Suprapubic skin (tissue), 4 donors: Measurements from ENCODE around the gene SHROOM2. TPM values are rescaled to one million over a fixed set of nuclear protein-coding genes. Genes with fewer than 3 reads are reported as not detected.

Experiments
- DNase-seq, 2 donors: peaks; one replicate each; pipeline ENCODE4 v3.0.0-alpha.2; 2019; ENCODE audit warnings: low spot score in 2 of 2
- H3K27ac ChIP-seq: fragments of 200-600 bp; sonication (generic); one replicate; pipeline ENCODE4 v1.5.1; 2019
- H3K27me3 ChIP-seq: fragments of 200-600 bp; sonication (generic); one replicate; pipeline ENCODE4 v1.5.1; 2019
- H3K36me3 ChIP-seq: fragments of 200-600 bp; sonication (generic); one replicate; pipeline ENCODE4 v1.5.1; 2019
- H3K4me1 ChIP-seq: fragments of 200-600 bp; sonication (generic); one replicate; pipeline ENCODE4 v1.5.1; 2019
- H3K4me3 ChIP-seq: fragments of 200-600 bp; sonication (generic); one replicate; pipeline ENCODE4 v1.5.1; 2019; ENCODE audit warnings: mild to moderate bottlenecking
- H3K9me3 ChIP-seq: fragments of 200-600 bp; sonication (generic); one replicate; pipeline ENCODE4 v1.5.1; 2019
- CTCF ChIP-seq, 2 donors: fragments of 200-600 bp in 1 of 2; fragments of 450-650 bp in 1 of 2; sonication (generic) in 1 of 2; IDR thresholded peaks; one replicate each; pipeline ENCODE4 v1.5.1; 2016 to 2019; ENCODE audit warnings: antibody characterized with exemption in 2 of 2, mild to moderate bottlenecking in 1 of 2, moderate library complexity in 1 of 2
- EP300 ChIP-seq: sonication (generic); formaldehyde crosslinking; IDR thresholded peaks from one replicate; pipeline ENCODE4 v1.6.1; 2017; ENCODE audit warnings: antibody characterized with exemption
- POLR2A ChIP-seq, 2 donors: fragments of 450-650 bp; IDR thresholded peaks; one replicate each; pipeline ENCODE4 v1.6.1; 2017; ENCODE audit warnings: antibody characterized with exemption in 2 of 2, mild to moderate bottlenecking in 2 of 2, moderate library complexity in 2 of 2
- POLR2AphosphoS5 ChIP-seq, 3 donors: sonication (generic); formaldehyde crosslinking; IDR thresholded peaks; one replicate each; pipeline ENCODE4 v1.6.1; 2017; ENCODE audit warnings: antibody characterized with exemption in 3 of 3
- WGBS: methylation state at CpG from one replicate; pipeline ENCODE4 v1.1.5; 2018; 5-methylcytosine and 5-hydroxymethylcytosine counted together
- total RNA-seq, 4 donors: library from RNA; depleted of rRNA; stranded (reverse); fragments of >200 nt; gene quantifications; one replicate each; pipeline ENCODE4 v1.1.0, GENCODE V29; 2016

Gene SHROOM2
- 10 to 100 TPM; 10.7 to 16.7 (median 11.8) TPM for total RNA-seq

- WGBS = no CpG with 5 or more reads among the region's 132 CpGs
- H3K9me3 ChIP-seq = no peaks in the 10 kb centered on the region
- peak within 1 kb of the TSS; percentile 57 for H3K4me3 ChIP-seq
- H3K36me3 ChIP-seq = no peaks in the 10 kb centered on the region
- peaks cover 14% of the 10 kb centered on the region for H3K27me3 ChIP-seq
- DNase-seq = no peak
- H3K27ac ChIP-seq = peak within 1 kb of the TSS; percentile 51
- H3K4me1 ChIP-seq = peaks cover 13% of the 10 kb centered on the region
- no peak for TF ChIP-seq EP300
- TF ChIP-seq CTCF (IDR thresholded peaks at IDR 0.05) = no peak
- TF ChIP-seq POLR2AphosphoS5 (IDR thresholded peaks at IDR 0.05) = no peak
- TF ChIP-seq POLR2A (IDR thresholded peaks at IDR 0.05) = no peak
These were observed at the start of gene SHROOM2 for GRCh38 chrX:9785944-9786797. Gene SHROOM2, plus strand, starts transcription at chrX:9786429. Its CDS starts 117 bp downstream, at chrX:9786546.

GRCh38 chrX:9737363-9737762 is 48.9 kb upstream of the SHROOM2 start:
- Histone ChIP-seq H3K4me1 (no peaks in the 10 kb centered on the region), H3K27ac (no peak overlapping the region), H3K27me3 (no peaks in the 10 kb centered on the region), H3K36me3 (no peaks in the 10 kb centered on the region), H3K4me3 (no peak overlapping the region), H3K9me3 (no peaks in the 10 kb centered on the region)
- 69% methylated on average over 7 of the region's 7 CpGs for WGBS
- DNase-seq = no peak
- TF ChIP-seq EP300 (no peak), POLR2AphosphoS5 (IDR thresholded peaks at IDR 0.05) (no peak), POLR2A (IDR thresholded peaks at IDR 0.05) (no peak), CTCF (IDR thresholded peaks at IDR 0.05) (no peak)

GRCh38 chrX:9738151-9738550 is 48.1 kb upstream of the SHROOM2 start:
- no peak for DNase-seq
- no peaks in the 10 kb centered on the region for H3K27me3 ChIP-seq
- no peak overlapping the region for H3K4me3 ChIP-seq
- no peaks in the 10 kb centered on the region for H3K36me3 ChIP-seq
- 60% methylated on average over 3 of the region's 3 CpGs for WGBS
- TF ChIP-seq POLR2A (IDR thresholded peaks at IDR 0.05) (no peak), CTCF (IDR thresholded peaks at IDR 0.05) (no peak), POLR2AphosphoS5 (IDR thresholded peaks at IDR 0.05) (no peak), EP300 (no peak)
- H3K4me1 ChIP-seq = no peaks in the 10 kb centered on the region
- H3K27ac ChIP-seq = no peak overlapping the region
- H3K9me3 ChIP-seq = no peaks in the 10 kb centered on the region

- 78% methylated on average over 5 of the region's 5 CpGs for WGBS
- no peaks in the 10 kb centered on the region for H3K36me3 ChIP-seq
These were observed 47.1 kb upstream of the SHROOM2 start for GRCh38 chrX:9739130-9739529.

More at GRCh38 chrX:9739130-9739529, 47.1 kb upstream of the SHROOM2 start:
- Histone ChIP-seq H3K4me3 (no peak overlapping the region), H3K27me3 (no peaks in the 10 kb centered on the region), H3K9me3 (no peaks in the 10 kb centered on the region), H3K27ac (no peak overlapping the region), H3K4me1 (no peaks in the 10 kb centered on the region)
- no peak for DNase-seq
- TF ChIP-seq POLR2A (IDR thresholded peaks at IDR 0.05) = no peak
- TF ChIP-seq EP300 = no peak
- TF ChIP-seq CTCF (IDR thresholded peaks at IDR 0.05) = no peak
- TF ChIP-seq POLR2AphosphoS5 (IDR thresholded peaks at IDR 0.05) = no peak
